Muscle of leg (tissue), 11 donors: ENCODE data around the gene CALM1. TPM values are rescaled to one million over a fixed set of nuclear protein-coding genes. Genes with fewer than 3 reads are reported as not detected.

Experiments used
- DNase-seq: peaks from one replicate; pipeline ENCODE4 v3.0.0; 2013
- H3K27ac ChIP-seq: one replicate; pipeline ENCODE4 v1.5.1; 2013; ENCODE audit warnings: mild to moderate bottlenecking, low read length, control low read depth
- H3K27me3 ChIP-seq: one replicate; pipeline ENCODE4 v1.6.1; 2013; ENCODE audit warnings: low read length; ENCODE audit not compliant: control insufficient read depth, insufficient read depth
- H3K36me3 ChIP-seq: one replicate; pipeline ENCODE4 v1.6.1; 2013; ENCODE audit warnings: low read length; ENCODE audit not compliant: control insufficient read depth, insufficient read depth
- H3K4me1 ChIP-seq: one replicate; pipeline ENCODE4 v1.6.1; 2013; ENCODE audit warnings: low read length; ENCODE audit not compliant: control insufficient read depth, insufficient read depth
- H3K4me3 ChIP-seq: one replicate; pipeline ENCODE4 v1.5.1; 2013; ENCODE audit warnings: low read length, control low read depth
- H3K9me3 ChIP-seq: replicated peaks from 2 replicates; pipeline ENCODE4 v1.6.1; 2013; ENCODE audit warnings: low read depth, low read length; ENCODE audit not compliant: control insufficient read depth
- WGBS: methylation state at CpG from one replicate; pipeline ENCODE4 v1.1.5; 2013; ENCODE audit warnings: missing lambda C conversion rate; ENCODE audit not compliant: insufficient coverage; 5-methylcytosine and 5-hydroxymethylcytosine counted together
- polyA plus RNA-seq, 8 donors: library from polyadenylated mRNA; unstranded; fragments of 120-200 nt; gene quantifications; one replicate each; pipeline versions ENCODE4 v1.2.1 to v1.2.3, GENCODE V29; 2013; ENCODE audit warnings: inconsistent platforms in 1 of 8, low replicate concordance in 1 of 8; ENCODE audit not compliant: insufficient read length in 8 of 8, insufficient read depth in 1 of 8
- total RNA-seq: library from RNA; stranded (reverse); fragments of 120-200 nt; gene quantifications from one replicate; pipeline ENCODE4 v1.2.4, GENCODE V29; 2013

Gene CALM1
- total and polyA plus RNA-seq, 9 donors: 184 to 317 (median 235) TPM

DNA sequence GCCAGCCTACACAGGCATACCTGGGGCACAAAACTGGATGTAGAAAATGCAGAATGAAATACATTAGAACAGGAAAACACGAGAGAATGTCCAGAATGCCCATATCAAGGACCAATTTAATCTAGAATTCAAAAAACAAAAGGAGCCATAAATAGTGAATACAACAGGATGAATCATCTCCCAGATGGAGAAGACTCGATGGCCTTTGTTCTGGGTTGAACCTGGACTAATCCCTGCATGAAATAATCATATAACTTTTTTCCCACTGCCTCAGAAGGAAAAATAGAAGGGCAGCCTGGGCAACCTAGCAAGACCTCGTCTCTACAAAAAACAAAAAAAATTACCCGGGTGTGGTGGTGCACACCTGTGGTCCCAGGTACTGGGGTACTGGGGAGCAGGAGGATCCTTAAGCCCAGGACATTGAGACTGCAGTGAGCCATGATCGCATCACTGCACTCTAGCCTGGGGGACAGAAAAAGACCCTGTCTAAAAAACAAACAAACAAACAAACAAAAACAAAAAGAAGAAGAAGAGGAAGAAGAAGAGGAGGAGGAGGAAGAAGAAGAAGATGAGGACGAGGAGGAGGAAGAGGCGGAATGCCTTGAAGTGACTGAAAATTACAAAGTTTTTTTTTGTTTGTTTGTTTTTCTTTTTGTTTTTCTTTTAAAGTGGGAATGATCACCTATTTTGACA, 34.8 kb upstream of the CALM1 start:
- Histone ChIP-seq H3K36me3 (no peaks in the 10 kb centered on the region), H3K4me3 (no peak overlapping the region), H3K9me3 (no peaks in the 10 kb centered on the region), H3K27ac (no peak overlapping the region), H3K27me3 (peaks cover 6% of the 10 kb centered on the region), H3K4me1 (no peaks in the 10 kb centered on the region)
- 80% methylated on average over 3 of the region's 7 CpGs for WGBS
- DNase-seq: no peak

DNA sequence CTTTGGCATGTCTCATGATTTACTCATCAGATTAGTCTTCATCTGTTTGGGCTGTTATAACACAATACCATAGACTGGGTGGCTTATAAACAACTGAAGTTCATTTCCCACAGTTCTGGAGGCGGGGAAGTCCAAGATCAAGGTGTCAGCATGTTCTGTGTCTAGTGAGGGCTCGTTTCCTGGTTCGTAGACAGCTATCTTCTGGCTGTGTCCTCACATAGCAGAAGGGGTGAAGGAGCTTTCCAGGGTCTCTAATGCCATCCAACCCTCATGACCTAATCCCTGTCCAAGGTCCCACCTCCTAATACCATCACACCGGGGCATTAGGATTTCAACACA, 34.3 kb upstream of the CALM1 start:
- no peak for DNase-seq
- H3K9me3 ChIP-seq: no peaks in the 10 kb centered on the region
- no peaks in the 10 kb centered on the region for H3K4me1 ChIP-seq
- H3K27ac ChIP-seq: no peak overlapping the region
- no peak overlapping the region for H3K4me3 ChIP-seq
- H3K36me3 ChIP-seq: no peaks in the 10 kb centered on the region
- H3K27me3 ChIP-seq: peaks cover 6% of the 10 kb centered on the region
- WGBS: 100% methylated on average over 1 of the region's 4 CpGs

DNA sequence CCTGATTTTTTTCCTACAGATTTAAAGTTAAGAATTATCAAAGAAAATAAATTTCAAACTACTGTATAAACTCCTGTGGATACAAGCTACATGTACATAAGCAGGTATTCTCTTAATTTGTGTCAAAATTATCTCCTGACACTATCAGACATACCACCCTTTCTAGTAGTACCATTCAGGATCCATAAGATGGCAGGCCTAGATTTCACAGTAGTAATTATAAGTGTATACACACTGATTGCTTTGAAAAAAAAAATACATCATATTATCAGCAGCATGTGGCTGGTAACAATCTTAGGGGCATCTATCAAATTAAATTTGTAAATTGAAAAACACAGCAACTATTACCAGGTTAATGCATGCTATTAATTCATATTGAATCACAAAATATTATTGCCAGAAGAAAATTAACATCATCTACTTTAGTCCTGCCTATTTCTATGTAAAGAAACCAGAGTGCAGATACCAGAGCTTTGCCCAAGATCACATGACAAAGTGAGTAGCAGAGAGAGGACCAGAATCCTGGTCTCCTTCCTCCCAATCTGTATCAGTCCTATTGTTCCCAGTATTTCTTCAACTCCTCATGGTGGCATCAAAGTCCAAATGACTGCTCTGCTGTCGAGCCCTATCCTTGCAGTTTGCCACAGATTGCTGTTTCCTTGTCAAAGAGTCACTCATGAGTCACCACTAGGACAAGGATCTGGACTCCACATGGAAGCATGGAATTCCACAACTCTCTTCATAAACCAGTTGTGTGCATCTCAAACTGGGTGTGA, 27.7 kb upstream of the CALM1 start:
- H3K27me3 ChIP-seq: no peaks in the 10 kb centered on the region
- no peak for DNase-seq
- no peak overlapping the region for H3K4me3 ChIP-seq
- no peaks in the 10 kb centered on the region for H3K9me3 ChIP-seq
- no peaks in the 10 kb centered on the region for H3K4me1 ChIP-seq
- no peak overlapping the region for H3K27ac ChIP-seq
- WGBS: 50% methylated on average over 1 of the region's 1 CpG
- no peaks in the 10 kb centered on the region for H3K36me3 ChIP-seq

DNA sequence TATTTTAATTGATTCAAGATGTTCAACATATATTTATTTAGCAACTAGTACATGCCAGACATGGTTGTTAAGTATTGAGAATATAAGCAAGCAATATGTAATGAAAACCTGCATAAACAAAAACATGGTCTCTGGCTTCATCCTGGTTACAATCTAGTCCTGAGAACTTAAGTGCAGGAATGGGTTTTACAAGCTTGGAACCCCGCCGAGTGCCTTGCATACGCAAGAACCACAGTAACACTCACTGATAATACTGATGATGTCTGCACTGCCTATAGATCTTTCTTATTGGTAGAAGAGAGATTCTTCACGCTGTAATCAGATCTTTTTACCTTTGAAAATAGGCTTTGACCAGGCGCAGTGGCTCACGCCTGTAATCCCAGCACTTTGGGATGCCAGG, 22.9 kb upstream of the CALM1 start:
- WGBS: 94% methylated on average over 3 of the region's 6 CpGs
- Histone ChIP-seq H3K4me3 (no peak overlapping the region), H3K9me3 (no peaks in the 10 kb centered on the region), H3K36me3 (no peaks in the 10 kb centered on the region), H3K27ac (no peak overlapping the region), H3K27me3 (no peaks in the 10 kb centered on the region), H3K4me1 (no peaks in the 10 kb centered on the region)
- DNase-seq: no peak

DNA sequence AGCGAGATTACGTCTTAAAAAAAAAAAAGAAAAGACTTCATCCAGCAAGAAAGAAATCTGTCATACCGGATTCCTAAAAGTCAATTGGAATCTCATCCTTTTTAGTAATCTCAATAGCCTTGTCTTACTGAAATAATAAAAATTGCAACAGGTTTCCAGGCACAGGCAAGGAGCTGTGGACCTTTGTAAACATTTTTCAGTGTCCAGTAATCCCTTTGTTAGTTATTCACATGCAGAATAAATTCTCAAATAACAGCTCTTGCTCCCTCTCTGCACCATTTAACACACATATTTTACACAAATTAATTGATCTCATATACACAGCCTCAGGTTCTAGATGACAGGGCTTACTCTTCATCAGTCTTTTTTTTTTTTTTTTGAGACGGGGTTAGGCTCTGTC, 22.0 kb upstream of the CALM1 start:
- H3K27me3 ChIP-seq: no peaks in the 10 kb centered on the region
- H3K4me3 ChIP-seq: no peak overlapping the region
- H3K9me3 ChIP-seq: no peaks in the 10 kb centered on the region
- no peak overlapping the region for H3K27ac ChIP-seq
- no peaks in the 10 kb centered on the region for H3K4me1 ChIP-seq
- DNase-seq: no peak
- no peaks in the 10 kb centered on the region for H3K36me3 ChIP-seq
- WGBS: no CpG with 5 or more reads among the region's 4 CpGs

DNA sequence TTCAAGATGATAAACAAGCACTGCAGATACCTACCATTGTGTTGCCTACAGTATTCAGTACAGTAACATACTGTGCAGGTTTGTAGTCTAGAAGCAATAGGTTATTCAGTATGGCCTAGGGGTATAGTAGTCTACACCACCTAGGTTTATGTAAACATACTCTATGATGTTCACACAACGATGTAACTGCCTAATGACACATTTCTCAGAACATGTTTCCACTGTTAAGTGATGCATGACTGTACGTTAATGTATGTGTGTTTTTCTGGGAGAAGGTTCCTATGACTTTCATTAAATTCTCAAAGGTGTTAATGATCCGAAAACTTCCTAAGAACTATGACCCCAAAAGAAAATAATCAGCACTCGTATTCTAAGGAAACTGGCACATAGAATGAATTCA, 20.9 kb upstream of the CALM1 start:
- Histone ChIP-seq H3K27ac (no peak overlapping the region), H3K9me3 (no peaks in the 10 kb centered on the region), H3K36me3 (no peaks in the 10 kb centered on the region), H3K27me3 (no peaks in the 10 kb centered on the region), H3K4me1 (peaks cover 3% of the 10 kb centered on the region), H3K4me3 (no peak overlapping the region)
- no CpG with 5 or more reads among the region's 4 CpGs for WGBS
- DNase-seq: no peak

DNA sequence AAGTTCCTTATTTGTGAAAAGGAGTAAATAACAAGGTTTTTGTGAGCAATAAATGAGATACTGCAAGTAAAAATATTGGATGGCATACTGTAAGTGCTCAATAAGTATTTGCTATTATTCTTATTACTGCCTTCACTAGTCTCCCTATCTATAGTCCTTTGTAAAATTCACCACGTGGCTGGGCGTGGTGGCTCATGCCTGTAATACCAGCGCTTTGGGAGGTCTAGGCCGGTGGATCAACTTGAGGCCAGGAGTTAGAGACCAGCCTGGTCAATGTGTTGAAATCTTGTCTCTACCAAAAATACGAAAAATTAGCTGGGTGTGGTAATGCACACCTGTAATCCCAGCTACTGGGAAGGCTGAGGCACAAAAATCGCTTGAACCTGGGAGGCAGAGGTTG, 18.6 kb upstream of the CALM1 start:
- DNase-seq: no peak
- H3K27me3 ChIP-seq: no peaks in the 10 kb centered on the region
- 93% methylated on average over 4 of the region's 6 CpGs for WGBS
- H3K27ac ChIP-seq: no peak overlapping the region
- no peaks in the 10 kb centered on the region for H3K36me3 ChIP-seq
- no peaks in the 10 kb centered on the region for H3K9me3 ChIP-seq
- H3K4me1 ChIP-seq: peaks cover 15% of the 10 kb centered on the region
- H3K4me3 ChIP-seq: no peak overlapping the region

DNA sequence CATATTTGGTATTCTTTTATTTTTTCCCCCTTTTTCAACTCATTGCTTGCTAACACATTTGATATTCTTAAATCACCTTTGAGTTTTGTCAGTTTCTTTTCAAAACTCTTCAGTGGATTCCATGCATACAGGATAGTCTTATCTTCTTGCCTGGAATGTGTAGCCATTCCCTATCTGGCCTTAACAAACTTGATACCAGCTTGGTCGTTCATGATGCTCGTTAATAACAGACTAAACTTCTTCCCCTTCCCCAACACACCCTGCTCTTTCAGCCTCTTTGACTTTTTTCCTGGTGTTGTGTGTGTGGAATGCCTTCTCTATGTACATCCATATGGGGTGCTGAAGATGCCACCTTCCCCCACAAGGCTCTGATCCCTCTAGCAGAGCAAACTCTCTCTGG, 17.7 kb upstream of the CALM1 start:
- Histone ChIP-seq H3K27ac (no peak overlapping the region), H3K9me3 (no peaks in the 10 kb centered on the region), H3K4me3 (no peak overlapping the region), H3K27me3 (no peaks in the 10 kb centered on the region), H3K36me3 (no peaks in the 10 kb centered on the region), H3K4me1 (peaks cover 21% of the 10 kb centered on the region)
- no CpG with 5 or more reads among the region's 2 CpGs for WGBS
- no peak for DNase-seq

DNA sequence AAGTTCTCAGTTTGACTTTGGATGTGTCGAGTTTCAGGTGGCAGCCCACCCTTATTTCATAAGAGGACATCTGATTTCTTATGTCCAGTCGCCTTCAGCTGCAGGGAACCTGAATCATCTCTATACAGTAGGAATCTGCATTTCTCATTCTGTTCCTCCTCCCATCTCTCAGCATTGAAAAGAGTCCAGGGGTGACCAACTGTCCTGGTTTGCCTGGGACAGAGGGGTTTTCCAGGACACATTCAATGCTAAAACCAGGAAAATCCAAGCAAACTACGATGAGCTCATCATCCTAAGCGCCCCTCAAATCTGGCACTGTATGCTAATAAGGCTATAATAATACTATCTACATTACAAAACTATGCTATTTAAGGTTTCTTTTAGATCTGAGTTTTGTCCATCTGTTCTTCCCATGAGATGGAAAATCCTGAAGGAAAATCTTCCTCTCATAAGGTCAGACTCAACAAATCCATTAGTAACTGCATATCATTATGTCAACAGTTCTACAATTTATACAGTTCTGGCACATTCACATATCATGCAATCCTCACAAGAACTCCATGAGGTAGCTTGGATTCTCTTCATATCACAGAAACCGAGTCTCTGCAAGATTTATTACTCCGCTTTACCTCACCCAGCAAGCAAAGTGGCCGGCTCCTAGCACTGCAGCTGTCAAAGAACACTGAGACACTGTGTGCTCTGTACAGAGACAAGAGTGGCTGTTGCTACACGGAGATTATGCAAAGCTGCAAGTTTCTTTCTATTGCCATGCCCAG, 15.6 kb upstream of the CALM1 start:
- H3K27me3 ChIP-seq: no peaks in the 10 kb centered on the region
- peak overlapping the region; percentile 100 for H3K27ac ChIP-seq
- WGBS: 20% methylated on average over 2 of the region's 8 CpGs
- DNase-seq: peak; percentile 86
- H3K4me1 ChIP-seq: peaks cover 26% of the 10 kb centered on the region
- no peaks in the 10 kb centered on the region for H3K9me3 ChIP-seq
- no peak overlapping the region for H3K4me3 ChIP-seq
- H3K36me3 ChIP-seq: no peaks in the 10 kb centered on the region

DNA sequence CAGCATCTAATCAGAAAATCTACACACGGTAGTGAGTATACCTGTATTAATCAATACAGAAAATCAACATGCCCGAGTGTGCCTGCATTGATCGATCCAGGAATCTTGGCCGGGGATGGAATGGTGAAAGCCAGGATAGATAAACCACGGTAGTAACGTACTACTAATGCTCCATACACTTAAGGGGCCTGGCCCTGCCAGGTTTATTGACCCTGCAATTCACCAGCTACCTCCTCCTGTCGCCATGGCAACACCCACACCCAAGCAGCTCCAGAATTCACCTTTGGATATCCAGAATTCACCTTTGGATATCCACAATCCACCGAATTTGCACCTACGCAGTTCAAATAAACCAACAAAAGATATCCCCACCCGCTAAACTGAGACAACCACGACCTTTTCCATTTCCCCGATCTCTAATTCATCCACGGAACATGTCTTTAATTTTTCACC, 14.8 kb upstream of the CALM1 start:
- Histone ChIP-seq H3K9me3 (no peaks in the 10 kb centered on the region), H3K27me3 (no peaks in the 10 kb centered on the region), H3K36me3 (no peaks in the 10 kb centered on the region), H3K4me3 (peak overlapping the region; percentile 91), H3K27ac (peak overlapping the region; percentile 100), H3K4me1 (peaks cover 26% of the 10 kb centered on the region)
- 20% methylated on average over 7 of the region's 13 CpGs for WGBS
- peak; percentile 48 for DNase-seq
